H9 (cell line): Measurements from ENCODE around the gene AZGP1. TPM values are rescaled to one million over a fixed set of nuclear protein-coding genes. Genes with fewer than 3 reads are reported as not detected.

Experiments
- DNase-seq: peaks from one replicate; pipeline ENCODE4 v3.0.0-alpha.2; 2017
- H2AFZ ChIP-seq: one replicate; pipeline ENCODE4 v1.6.1; 2013; ENCODE audit warnings: mild to moderate bottlenecking, low read length, control low read depth, moderate library complexity
- H2AK5ac ChIP-seq: 2 replicates; pipeline ENCODE4 v1.6.1; 2013; ENCODE audit warnings: low read length, control low read depth, mixed read lengths; ENCODE audit not compliant: insufficient read length
- H2BK120ac ChIP-seq: one replicate; pipeline ENCODE4 v1.6.1; 2013; ENCODE audit warnings: low read depth, mild to moderate bottlenecking, low read length, control low read depth, inconsistent platforms; ENCODE audit not compliant: poor library complexity, severe bottlenecking
- H2BK12ac ChIP-seq: 2 replicates; pipeline ENCODE4 v1.6.1; 2013; ENCODE audit warnings: low read length, control low read depth, mixed read lengths, low read depth; ENCODE audit not compliant: insufficient read length
- H2BK15ac ChIP-seq: 2 replicates; pipeline ENCODE4 v1.6.1; 2013; ENCODE audit warnings: low read depth, low read length, control low read depth
- H2BK20ac ChIP-seq: one replicate; pipeline ENCODE4 v1.6.1; 2013; ENCODE audit warnings: low read depth, mild to moderate bottlenecking, low read length, control low read depth, inconsistent platforms; ENCODE audit not compliant: poor library complexity, severe bottlenecking
- H2BK5ac ChIP-seq: 2 replicates; pipeline ENCODE4 v1.6.1; 2013; ENCODE audit warnings: low read length, control low read depth, mixed read lengths; ENCODE audit not compliant: insufficient read length
- H3K14ac ChIP-seq: 2 replicates; pipeline ENCODE4 v1.6.1; 2013; ENCODE audit warnings: low read length, control low read depth; ENCODE audit not compliant: insufficient read depth
- H3K18ac ChIP-seq: 2 replicates; pipeline ENCODE4 v1.6.1; 2013; ENCODE audit warnings: low read depth, mild to moderate bottlenecking, mixed read lengths, low read length, control low read depth; ENCODE audit not compliant: insufficient read length
- H3K23ac ChIP-seq: 2 replicates; pipeline ENCODE4 v1.6.1; 2013; ENCODE audit warnings: low read length, control low read depth, mixed read lengths, low read depth; ENCODE audit not compliant: insufficient read length
- H3K23me2 ChIP-seq: 2 replicates; pipeline ENCODE4 v1.6.1; 2013; ENCODE audit warnings: low read depth, mild to moderate bottlenecking, mixed read lengths, low read length, control low read depth; ENCODE audit not compliant: insufficient read length, poor library complexity, severe bottlenecking
- H3K27ac ChIP-seq: 2 replicates; pipeline ENCODE4 v1.5.1; 2013; ENCODE audit warnings: low read length, control low read depth, mixed read lengths, low read depth; ENCODE audit not compliant: insufficient read length
- H3K27me3 ChIP-seq: 2 replicates; pipeline ENCODE4 v1.6.1; 2013; ENCODE audit warnings: low read length, control low read depth, inconsistent platforms; ENCODE audit not compliant: insufficient read depth
- H3K4ac ChIP-seq: 2 replicates; pipeline ENCODE4 v1.6.1; 2013; ENCODE audit warnings: low read depth, mild to moderate bottlenecking, control low read depth, inconsistent platforms, low read length, moderate library complexity
- H3K4me1 ChIP-seq: 2 replicates; pipeline ENCODE4 v1.6.1; 2013; ENCODE audit warnings: low read length, control low read depth, inconsistent platforms; ENCODE audit not compliant: insufficient read depth
- H3K4me2 ChIP-seq: 2 replicates; pipeline ENCODE4 v1.6.1; 2013; ENCODE audit warnings: low read length, control low read depth, mixed read lengths; ENCODE audit not compliant: insufficient read length, insufficient read depth
- H3K56ac ChIP-seq: 2 replicates; pipeline ENCODE4 v1.6.1; 2013; ENCODE audit warnings: low read depth, mild to moderate bottlenecking, mixed read lengths, low read length, control low read depth; ENCODE audit not compliant: insufficient read length
- H3K79me1 ChIP-seq: 2 replicates; pipeline ENCODE4 v1.6.1; 2013; ENCODE audit warnings: low read depth, mild to moderate bottlenecking, moderate library complexity, low read length, control low read depth, inconsistent platforms; ENCODE audit not compliant: insufficient read depth, poor library complexity, severe bottlenecking
- H3K79me2 ChIP-seq: 2 replicates; pipeline ENCODE4 v1.6.1; 2013; ENCODE audit warnings: low read length, control low read depth, inconsistent platforms; ENCODE audit not compliant: insufficient read depth
- H3K9ac ChIP-seq: 2 replicates; pipeline ENCODE4 v1.6.1; 2013; ENCODE audit warnings: low read length, control low read depth, mixed read lengths; ENCODE audit not compliant: insufficient read length; ENCODE audit errors: extremely low read depth
- H3K9me3 ChIP-seq: one replicate; pipeline ENCODE4 v1.6.1; 2013; ENCODE audit warnings: low read depth, low read length, inconsistent platforms; ENCODE audit not compliant: control insufficient read depth
- H3T11ph ChIP-seq: one replicate; pipeline ENCODE4 v1.6.1; 2013; ENCODE audit warnings: mild to moderate bottlenecking, low read length, control low read depth, inconsistent platforms
- H4K20me1 ChIP-seq: one replicate; pipeline ENCODE4 v1.6.1; 2013; ENCODE audit not compliant: control insufficient read depth, insufficient read length, insufficient read depth
- H4K5ac ChIP-seq: 2 replicates; pipeline ENCODE4 v1.6.1; 2013; ENCODE audit warnings: low read depth, mild to moderate bottlenecking, mixed read lengths, low read length, control low read depth; ENCODE audit not compliant: insufficient read length
- H4K8ac ChIP-seq: replicated peaks from 2 replicates; pipeline ENCODE4 v1.6.1; 2013; ENCODE audit warnings: low read length, control low read depth, mixed read lengths, low read depth; ENCODE audit not compliant: insufficient read length
- H4K91ac ChIP-seq: 2 replicates; pipeline ENCODE4 v1.6.1; 2013; ENCODE audit warnings: low read depth, mild to moderate bottlenecking, moderate library complexity, mixed read lengths, low read length, control low read depth; ENCODE audit not compliant: insufficient read length
- H3K27ac Mint-ChIP-seq, 3 experiments: 2 replicates in 2 of 3; 3 replicates in 1 of 3; pipeline ENCODE4 v1.8.0; 2020 to 2021; ENCODE audit warnings: mixed read lengths in 3 of 3, mild to moderate bottlenecking in 1 of 3, moderate library complexity in 1 of 3
- H3K27me3 Mint-ChIP-seq: 2 replicates; pipeline ENCODE4 v1.8.0; 2021; ENCODE audit warnings: low read depth, mild to moderate bottlenecking, moderate library complexity, mixed read lengths
- H3K36me3 Mint-ChIP-seq, 3 experiments: 2 replicates in 2 of 3; 3 replicates in 1 of 3; pipeline ENCODE4 v1.8.0; 2020 to 2021; ENCODE audit warnings: low read depth in 3 of 3, mixed read lengths in 3 of 3; ENCODE audit not compliant: insufficient read depth in 1 of 3
- H3K4me1 Mint-ChIP-seq, 2 experiments: 2 replicates each; pipeline ENCODE4 v1.8.0; 2020; ENCODE audit warnings: mixed read lengths in 2 of 2
- H3K4me3 Mint-ChIP-seq, 2 experiments: 2 replicates in 1 of 2; 3 replicates in 1 of 2; pipeline ENCODE4 v1.8.0; 2020 to 2021; ENCODE audit warnings: mild to moderate bottlenecking in 2 of 2, mixed read lengths in 2 of 2, moderate library complexity in 1 of 2
- H3K9me3 Mint-ChIP-seq, 2 experiments: 2 replicates in 1 of 2; 3 replicates in 1 of 2; pipeline ENCODE4 v1.8.0; 2020; ENCODE audit warnings: mild to moderate bottlenecking in 2 of 2, mixed read lengths in 2 of 2, moderate library complexity in 1 of 2
- CTCF ChIP-seq: fragments of 200-600 bp; sonication (generic); conservative IDR thresholded peaks from 3 replicates; pipeline ENCODE4 v1.8.0; 2021; ENCODE audit warnings: antibody characterized with exemption, mild to moderate bottlenecking
- WGBS: extraction: QIAGEN DNeasy Blood & Tissue Kit; methylation state at CpG from one replicate; pipeline ENCODE4 v1.1.7; 2013; ENCODE audit warnings: missing lambda C conversion rate, low lambda C conversion rate, mixed read lengths; ENCODE audit not compliant: insufficient read length; ENCODE audit errors: extremely low coverage; 5-methylcytosine and 5-hydroxymethylcytosine counted together
- total RNA-seq: library from RNA; stranded (reverse); gene quantifications from 2 replicates; pipeline ENCODE4 v1.2.1, GENCODE V29; 2021

AZGP1 gene
- total RNA-seq, 1 experiment from 2014 or later: not detected

- Histone ChIP-seq H3K79me1 (peaks cover 10% of the 10 kb centered on the region), H2BK12ac (no peak overlapping the region), H3K23me2 (peaks cover 5% of the 10 kb centered on the region), H3K9ac (no peak overlapping the region), H3K4me2 (no peak overlapping the region), H3K79me2 (peaks cover 22% of the 10 kb centered on the region), H3K14ac (no peak overlapping the region), H4K5ac (no peak overlapping the region), H4K20me1 (no peaks in the 10 kb centered on the region), H2BK20ac (no peak overlapping the region), H2BK5ac (no peak overlapping the region), H4K91ac (no peak overlapping the region), H3K4me1 (no peaks in the 10 kb centered on the region), H3K4ac (no peak overlapping the region), H2AK5ac (no peak overlapping the region), H2BK120ac (no peak overlapping the region), H3K27me3 (no peaks in the 10 kb centered on the region), H3K23ac (no peak overlapping the region), H2AFZ (no peak overlapping the region), H3K18ac (no peak overlapping the region), H2BK15ac (no peak overlapping the region), H4K8ac (no peak overlapping the region), H3K56ac (no peak overlapping the region), H3K27ac (no peak overlapping the region), H3K9me3 (no peaks in the 10 kb centered on the region), H3T11ph (no peak overlapping the region)
- no peak overlapping the region for H3K4me3 Mint-ChIP-seq
- peaks cover 11 to 17% of the 10 kb centered on the region in 2 experiments for H3K4me1 Mint-ChIP-seq
- no peak for TF ChIP-seq CTCF
- WGBS: no CpG with 5 or more reads among the region's 5 CpGs
- peaks cover 9 to 25% (median 12%) of the 10 kb centered on the region in 3 experiments; a peak in 6 of 7 replicates for H3K36me3 Mint-ChIP-seq
- H3K9me3 Mint-ChIP-seq: no peaks in the 10 kb centered on the region
- DNase-seq: no peak
- H3K27ac Mint-ChIP-seq: peak overlapping the region in 1 of 3 experiments; percentile 25; a peak in 2 of 7 replicates
- no peaks in the 10 kb centered on the region for H3K27me3 Mint-ChIP-seq
Observed at GRCh38 chr7:100017875-100018274, 42.0 kb upstream of the AZGP1 start.
